HCT116 (cell line): ENCODE data around the gene GGACT. TPM values are rescaled to one million over a fixed set of nuclear protein-coding genes. Genes with fewer than 3 reads are reported as not detected.

ENCODE experiments used
- ATAC-seq: fragments of 200-7000 bp; cut with Tn5 transposase; 2 replicates; pipeline ENCODE4 v1.9.1; 2020; ENCODE audit warnings: mild to moderate bottlenecking, moderate library complexity
- BruUV-seq: library from RNA; stranded (reverse); fragments of 400-500 nt; replicated peaks from 2 replicates; lab custom pipeline; 2021; lab: Mats Ljungman, UMichigan
- CTCF ChIA-PET: fragments of 300-600 bp; sonication (Branson Sonifier 250); formaldehyde crosslinking; loops from one replicate; lab custom pipeline; 2021; ENCODE audit warnings: antibody characterized with exemption; lab: Charles Lee
- POLR2A ChIA-PET: fragments of 300-600, 350-600 bp; sonication (Branson Sonifier 250); formaldehyde crosslinking; loops from one replicate; lab custom pipeline; 2021; ENCODE audit warnings: antibody characterized with exemption; lab: Charles Lee
- RAD21 ChIA-PET, 2 experiments: fragments of 300-600 bp; sonication (Branson Sonifier 250); formaldehyde crosslinking; loops; one replicate each; lab custom pipeline; 2023; ENCODE audit warnings: low total read pairs in 2 of 2; ENCODE audit not compliant: uncharacterized antibody in 2 of 2, unreplicated experiment in 2 of 2, low non-redundant PET in 1 of 2; lab: Charles Lee
- DNase-seq: peaks from one replicate; pipeline ENCODE4 v3.0.0-alpha.2; 2010; ENCODE audit warnings: low read depth, low spot score
- H2AFZ ChIP-seq: fragments of 200-600 bp; shearing (Covaris generic), sonication (generic); 2 replicates; pipeline ENCODE4 v1.6.1; 2017; ENCODE audit warnings: low read depth, mixed run types, mixed read lengths, antibody characterized with exemption, low read length; ENCODE audit not compliant: poor library complexity, severe bottlenecking
- H3K27ac ChIP-seq: 2 replicates; pipeline ENCODE4 v1.5.1; 2012; ENCODE audit warnings: low read depth, low read length
- H3K27me3 ChIP-seq: fragments of 200-600 bp; sonication (generic); 2 replicates; pipeline ENCODE4 v1.6.1; 2016; ENCODE audit warnings: mixed run types, low read length, mixed read lengths; ENCODE audit not compliant: insufficient read depth
- H3K36me3 ChIP-seq, 2 experiments: fragments of 200-500 bp in 1 of 2; fragments of 200-600 bp in 1 of 2; sonication (Bioruptor generic) in 1 of 2; sonication (generic) in 1 of 2; 2 replicates each; pipeline versions ENCODE4 v1.5.1 to v1.6.1; 2014 to 2016; ENCODE audit warnings: low read length in 2 of 2, inconsistent platforms in 1 of 2, mixed read lengths in 1 of 2, mixed run types in 1 of 2; ENCODE audit not compliant: insufficient read depth in 2 of 2, control insufficient read depth in 1 of 2
- H3K4me1 ChIP-seq, 2 experiments: fragments of 200-600 bp in 1 of 2; sonication (generic) in 1 of 2; 2 replicates each; pipeline versions ENCODE4 v1.5.1 to v1.6.1; 2012 to 2017; ENCODE audit warnings: low read length in 2 of 2, inconsistent platforms in 1 of 2, mild to moderate bottlenecking in 1 of 2, mixed read lengths in 1 of 2, mixed run types in 1 of 2, moderate library complexity in 1 of 2; ENCODE audit not compliant: insufficient read depth in 2 of 2, control insufficient read depth in 1 of 2
- H3K4me2 ChIP-seq: fragments of 200-600 bp; sonication (generic); 2 replicates; pipeline ENCODE4 v1.6.1; 2017; ENCODE audit warnings: mixed run types, low read length, mixed read lengths
- H3K4me3 ChIP-seq, 2 experiments: fragments of 200-600 bp in 1 of 2; sonication (generic) in 1 of 2; replicated peaks in 1 of 2; 2 replicates each; pipeline ENCODE4 v1.5.1; 2011 to 2016; ENCODE audit warnings: low read length in 2 of 2, control low read depth in 1 of 2, low read depth in 1 of 2, mild to moderate bottlenecking in 1 of 2, mixed read lengths in 1 of 2, mixed run types in 1 of 2
- H3K79me2 ChIP-seq: fragments of 200-600 bp; sonication (generic); 2 replicates; pipeline ENCODE4 v1.6.1; 2017; ENCODE audit warnings: mild to moderate bottlenecking, mixed run types, low read length, moderate library complexity, mixed read lengths; ENCODE audit not compliant: insufficient read depth
- H3K9ac ChIP-seq: fragments of 200-600 bp; sonication (generic); 2 replicates; pipeline ENCODE4 v1.6.1; 2016; ENCODE audit warnings: low read length, mixed read lengths
- H3K9me2 ChIP-seq: fragments of 200-600 bp; sonication (generic), shearing (Covaris generic); 2 replicates; pipeline ENCODE4 v1.6.1; 2017; ENCODE audit warnings: mixed run types, mild to moderate bottlenecking, moderate library complexity; ENCODE audit not compliant: insufficient read depth
- H3K9me3 ChIP-seq, 2 experiments: fragments of 200-500 bp in 1 of 2; fragments of 200-600 bp in 1 of 2; sonication (Bioruptor generic) in 1 of 2; sonication (generic) in 1 of 2; 2 replicates each; pipeline ENCODE4 v1.6.1; 2014 to 2017; ENCODE audit warnings: low read length in 2 of 2, mixed read lengths in 2 of 2, inconsistent platforms in 1 of 2, low read depth in 1 of 2, mild to moderate bottlenecking in 1 of 2, mixed run types in 1 of 2, moderate library complexity in 1 of 2; ENCODE audit not compliant: control insufficient read depth in 1 of 2, insufficient read depth in 1 of 2
- H4K20me1 ChIP-seq: fragments of 200-600 bp; sonication (generic), shearing (Covaris generic); 2 replicates; pipeline ENCODE4 v1.6.1; 2017; ENCODE audit warnings: mixed run types, mild to moderate bottlenecking, moderate library complexity; ENCODE audit not compliant: insufficient read depth
- ATF3 ChIP-seq: IDR thresholded peaks from 2 replicates; pipeline ENCODE4 v1.6.1; 2012
- CBX3 ChIP-seq: IDR thresholded peaks from 2 replicates; pipeline ENCODE4 v1.6.1; 2012; ENCODE audit warnings: low read depth
- EGR1 ChIP-seq: IDR thresholded peaks from 2 replicates; pipeline ENCODE4 v1.6.1; 2012; ENCODE audit warnings: low read depth
- ELF1 ChIP-seq: IDR thresholded peaks from 2 replicates; pipeline ENCODE4 v1.6.1; 2012; ENCODE audit warnings: low read depth, borderline replicate concordance
- EZH2phosphoT487 ChIP-seq: fragments of 200-600 bp; IDR thresholded peaks from 2 replicates; pipeline ENCODE4 v1.6.1; 2018; ENCODE audit warnings: antibody characterized with exemption, borderline replicate concordance
- FOSL1 ChIP-seq: IDR thresholded peaks from 2 replicates; pipeline ENCODE4 v1.6.1; 2012; ENCODE audit warnings: low read depth
- JUND ChIP-seq: IDR thresholded peaks from 2 replicates; pipeline ENCODE4 v1.6.1; 2012
- MAX ChIP-seq: IDR thresholded peaks from 2 replicates; pipeline ENCODE4 v1.6.1; 2012
- POLR2A ChIP-seq: IDR thresholded peaks from 2 replicates; pipeline ENCODE4 v1.7.0; 2011; ENCODE audit warnings: borderline replicate concordance; ENCODE audit not compliant: insufficient read depth, insufficient read length; ENCODE audit errors: extremely low read depth
- REST ChIP-seq: IDR thresholded peaks from 2 replicates; pipeline ENCODE4 v1.6.1; 2012; ENCODE audit warnings: low read depth
- SIN3A ChIP-seq: IDR thresholded peaks from 2 replicates; pipeline ENCODE4 v1.6.1; 2012; ENCODE audit warnings: low read depth
- SP1 ChIP-seq: IDR thresholded peaks from 2 replicates; pipeline ENCODE4 v1.6.1; 2012; ENCODE audit warnings: low read depth
- SRF ChIP-seq: IDR thresholded peaks from 2 replicates; pipeline ENCODE4 v1.6.1; 2012; ENCODE audit warnings: low read depth
- YY1 ChIP-seq: IDR thresholded peaks from 2 replicates; pipeline ENCODE4 v1.6.1; 2011; ENCODE audit warnings: low read length, low read depth, moderate library complexity, mild to moderate bottlenecking; ENCODE audit not compliant: insufficient replicate concordance; ENCODE audit errors: extremely low read depth
- ZBTB33 ChIP-seq: IDR thresholded peaks from 2 replicates; pipeline ENCODE4 v1.6.1; 2011; ENCODE audit warnings: mild to moderate bottlenecking, low read length, moderate library complexity; ENCODE audit not compliant: insufficient replicate concordance; ENCODE audit errors: extremely low read depth
- ZFX ChIP-seq: fragments of 450-650 bp; IDR thresholded peaks from 2 replicates; pipeline ENCODE4 v1.6.1; 2017
- ZNF274 ChIP-seq: fragments of 200-500 bp; sonication (Bioruptor generic); IDR thresholded peaks from 2 replicates; pipeline ENCODE4 v1.6.1; 2014; ENCODE audit warnings: mild to moderate bottlenecking, low read depth, low read length, inconsistent platforms
- intact Hi-C: fragments of 100-400 bp; cut with micrococcal nuclease; formaldehyde crosslinking; loops from 2 replicates; pipeline ENCODE4 v1.10.0; 2022
- total RNA-seq: library from RNA; stranded (reverse); gene quantifications from one replicate; pipeline ENCODE4 v1.2.1, GENCODE V29; 2021; ENCODE audit not compliant: unreplicated experiment

Gene GGACT
- total RNA-seq, 1 experiment from 2014 or later, result 5.0 TPM

- Histone ChIP-seq H3K9ac (no peak overlapping the region), H2AFZ (no peak overlapping the region), H3K9me3 (no peaks in the 10 kb centered on the region; a peak in 1 of 4 replicates), H3K4me2 (no peak overlapping the region), H3K36me3 (no peaks in the 10 kb centered on the region), H4K20me1 (no peaks in the 10 kb centered on the region), H3K79me2 (no peaks in the 10 kb centered on the region), H3K4me1 (no peaks in the 10 kb centered on the region), H3K27me3 (no peaks in the 10 kb centered on the region), H3K9me2 (no peaks in the 10 kb centered on the region), H3K27ac (no peak overlapping the region), H3K4me3 (no peak overlapping the region)
- no peak for TF ChIP-seq YY1
- TF ChIP-seq REST, result no peak
- no peak for TF ChIP-seq ZFX
- no peak for TF ChIP-seq ATF3
- TF ChIP-seq SP1, result no peak
- TF ChIP-seq ZBTB33, result no peak
- no peak for TF ChIP-seq ZNF274
- TF ChIP-seq EGR1, result no peak
- TF ChIP-seq SRF, result no peak
- TF ChIP-seq EZH2phosphoT487, result no peak
- no peak for TF ChIP-seq POLR2A
- TF ChIP-seq CBX3, result no peak
- TF ChIP-seq SIN3A, result no peak
- TF ChIP-seq JUND, result no peak
- no peak for TF ChIP-seq FOSL1
- TF ChIP-seq MAX, result no peak
- TF ChIP-seq ELF1, result no peak
- CTCF ChIA-PET, result no interaction called here
- ATAC-seq (no peak), DNase-seq (no peak)
- BruUV-seq, result no TSS peak
- RAD21 ChIA-PET, result no interaction called here
- intact Hi-C loops, result no loop called here
- POLR2A ChIA-PET, result no interaction called here
Measured at GRCh38 chr13:100600915-100601314, 12.3 kb upstream of the GGACT start.
